RWPE2 (cell line): ENCODE measurements around the gene ACLY.

ENCODE experiments used
- ATAC-seq: fragments of 200-7000 bp; cut with Tn5 transposase; 3 replicates; pipeline ENCODE4 v1.9.1; 2021; ENCODE audit warnings: low read depth
- DNase-seq: peaks from one replicate; pipeline ENCODE4 v3.0.0-alpha.2; 2020; ENCODE audit warnings: low spot score
- H3K27ac ChIP-seq: fragments of 450-650 bp; 2 replicates; pipeline ENCODE4 v1.5.1; 2017; ENCODE audit warnings: mild to moderate bottlenecking; ENCODE audit not compliant: poor library complexity, severe bottlenecking
- H3K27me3 ChIP-seq: fragments of 250-450 bp; sonication (Bioruptor Pico); 2 replicates; pipeline ENCODE4 v1.5.1; 2021; ENCODE audit warnings: mild to moderate bottlenecking, moderate library complexity; ENCODE audit not compliant: insufficient read depth, poor library complexity, severe bottlenecking
- H3K36me3 ChIP-seq: fragments of 250-450 bp; sonication (Bioruptor Pico); 2 replicates; pipeline ENCODE4 v1.5.1; 2020; ENCODE audit warnings: low read depth, mild to moderate bottlenecking, moderate library complexity
- H3K4me1 ChIP-seq: fragments of 250-450 bp; sonication (Bioruptor Pico); 2 replicates; pipeline ENCODE4 v1.5.1; 2021; ENCODE audit warnings: mild to moderate bottlenecking, moderate library complexity; ENCODE audit not compliant: insufficient read depth, poor library complexity, severe bottlenecking
- H3K4me3 ChIP-seq: fragments of 250-450 bp; sonication (Bioruptor Pico); 2 replicates; pipeline ENCODE4 v1.5.1; 2021; ENCODE audit warnings: mild to moderate bottlenecking, moderate library complexity; ENCODE audit not compliant: severe bottlenecking
- H3K9me3 ChIP-seq: fragments of 250-450 bp; sonication (Bioruptor Pico); 2 replicates; pipeline ENCODE4 v1.5.1; 2021; ENCODE audit warnings: mild to moderate bottlenecking, moderate library complexity; ENCODE audit not compliant: severe bottlenecking
- TF ChIP-seq, protein P1 (sequence below): fragments of 450-650 bp; IDR thresholded peaks from one replicate; pipeline ENCODE4 v1.5.1; 2017; ENCODE audit warnings: mild to moderate bottlenecking, moderate library complexity; ENCODE audit not compliant: poor library complexity, severe bottlenecking

The ACLY gene

GRCh38 chr17:41918314-41919164 is at the start of gene ACLY:
ACLY (minus strand) TSS chr17:41918951; CDS start chr17:41913873, 5,078 bp downstream.
- no peaks in the 10 kb centered on the region for H3K27me3 ChIP-seq
- TF ChIP-seq, protein P1, sequence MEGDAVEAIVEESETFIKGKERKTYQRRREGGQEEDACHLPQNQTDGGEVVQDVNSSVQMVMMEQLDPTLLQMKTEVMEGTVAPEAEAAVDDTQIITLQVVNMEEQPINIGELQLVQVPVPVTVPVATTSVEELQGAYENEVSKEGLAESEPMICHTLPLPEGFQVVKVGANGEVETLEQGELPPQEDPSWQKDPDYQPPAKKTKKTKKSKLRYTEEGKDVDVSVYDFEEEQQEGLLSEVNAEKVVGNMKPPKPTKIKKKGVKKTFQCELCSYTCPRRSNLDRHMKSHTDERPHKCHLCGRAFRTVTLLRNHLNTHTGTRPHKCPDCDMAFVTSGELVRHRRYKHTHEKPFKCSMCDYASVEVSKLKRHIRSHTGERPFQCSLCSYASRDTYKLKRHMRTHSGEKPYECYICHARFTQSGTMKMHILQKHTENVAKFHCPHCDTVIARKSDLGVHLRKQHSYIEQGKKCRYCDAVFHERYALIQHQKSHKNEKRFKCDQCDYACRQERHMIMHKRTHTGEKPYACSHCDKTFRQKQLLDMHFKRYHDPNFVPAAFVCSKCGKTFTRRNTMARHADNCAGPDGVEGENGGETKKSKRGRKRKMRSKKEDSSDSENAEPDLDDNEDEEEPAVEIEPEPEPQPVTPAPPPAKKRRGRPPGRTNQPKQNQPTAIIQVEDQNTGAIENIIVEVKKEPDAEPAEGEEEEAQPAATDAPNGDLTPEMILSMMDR = no peak
- ATAC-seq (peak; percentile 89; the same call in 2 of the 3 replicates), DNase-seq (peak; percentile 97)
- H3K27ac ChIP-seq = peak within 1 kb of the TSS; percentile 87
- H3K4me1 ChIP-seq = peaks cover 28% of the 10 kb centered on the region
- H3K36me3 ChIP-seq = peaks cover 29% of the 10 kb centered on the region
- no peaks in the 10 kb centered on the region for H3K9me3 ChIP-seq
- H3K4me3 ChIP-seq = peak within 1 kb of the TSS; percentile 84

- H3K27ac ChIP-seq = peak overlapping the region; percentile 69
- DNase-seq (no peak), ATAC-seq (no peak)
- no peak overlapping the region for H3K4me3 ChIP-seq
- TF ChIP-seq, protein P1 = no peak
- H3K4me1 ChIP-seq = no peaks in the 10 kb centered on the region
- H3K36me3 ChIP-seq = peaks cover 35% of the 10 kb centered on the region
- no peaks in the 10 kb centered on the region for H3K9me3 ChIP-seq
- no peaks in the 10 kb centered on the region for H3K27me3 ChIP-seq
Measured at GRCh38 chr17:41967921-41968578, 49.3 kb upstream of the ACLY start.

DNA sequence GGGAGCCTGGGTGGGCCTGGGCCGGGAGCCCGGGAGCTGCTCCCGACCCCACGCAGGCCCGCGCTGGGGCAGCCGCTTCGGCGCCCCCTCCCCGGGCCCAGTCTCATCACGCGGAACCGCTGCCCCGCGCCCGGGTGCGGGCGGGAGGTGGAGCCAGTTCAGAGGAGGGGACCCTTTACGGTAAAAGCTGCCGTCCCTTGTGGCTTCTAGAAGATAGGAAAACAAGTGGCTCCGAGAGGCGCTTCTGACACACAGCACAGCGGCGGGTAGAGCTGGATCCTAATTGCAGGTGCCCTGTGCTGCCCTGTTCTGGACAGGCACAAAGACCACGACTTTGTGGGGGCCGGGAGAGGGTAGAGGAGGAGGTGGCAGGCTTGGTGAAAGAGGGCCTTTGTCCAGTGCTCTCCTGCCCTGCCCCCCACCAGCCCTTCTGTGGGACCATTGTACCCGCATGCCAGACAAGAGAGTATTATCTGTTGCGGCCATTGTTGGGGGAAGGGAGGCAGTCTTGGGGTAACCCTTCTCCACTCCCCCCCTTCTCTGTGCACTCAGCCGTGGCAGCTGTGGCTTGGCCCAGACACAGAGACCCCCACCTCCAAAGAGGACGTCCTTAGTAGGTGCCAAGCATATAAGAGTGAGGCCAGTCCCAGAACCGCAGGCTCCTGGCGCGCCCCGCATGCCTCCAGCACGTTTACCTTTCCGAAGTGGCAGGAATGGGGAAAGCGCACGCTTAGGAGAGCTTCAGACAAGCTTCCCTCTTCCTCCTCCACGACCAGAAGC is 48.6 kb upstream of the ACLY start:
- no peak for ATAC-seq

GRCh38 chr17:41966463-41967140 is 47.9 kb upstream of the ACLY start, which contains the start of gene CNP:
CNP (plus strand) TSS chr17:41966795; CDS start chr17:41966885, 90 bp downstream.
- Histone ChIP-seq H3K4me1 (no peaks in the 10 kb centered on the region), H3K27me3 (no peaks in the 10 kb centered on the region), H3K9me3 (no peaks in the 10 kb centered on the region), H3K4me3 (peak within 1 kb of the TSS; percentile 94), H3K36me3 (peaks cover 23% of the 10 kb centered on the region), H3K27ac (peak within 1 kb of the TSS; percentile 69)
- DNase-seq = peak; percentile 82
- TF ChIP-seq, protein P1 = no peak
- ATAC-seq = peak; percentile 66

More for the DNA sequence above, 48.6 kb upstream of the ACLY start:
- Histone ChIP-seq H3K36me3 (peaks cover 28% of the 10 kb centered on the region), H3K27ac (peak overlapping the region; percentile 69), H3K4me1 (no peaks in the 10 kb centered on the region), H3K9me3 (no peaks in the 10 kb centered on the region), H3K27me3 (no peaks in the 10 kb centered on the region), H3K4me3 (peak overlapping the region; percentile 94)
- no peak for DNase-seq
- TF ChIP-seq, protein P1 = no peak
